D721Med (cell line): Measurements from ENCODE around the gene INPP5D.

Source experiments
- DNase-seq: peaks from one replicate; pipeline ENCODE4 v3.0.0; 2011; ENCODE audit warnings: low spot score; ENCODE audit not compliant: insufficient read length
- FAIRE-seq: peaks from 2 replicates; lab custom pipeline; 2011; peaks lifted over from hg19 to GRCh38; lab: Jason Lieb, UNC
- CTCF ChIP-seq: IDR thresholded peaks from 2 replicates; pipeline ENCODE4 v1.5.1; 2012; ENCODE audit warnings: mild to moderate bottlenecking, control low read depth; ENCODE audit not compliant: insufficient read depth; ENCODE audit errors: missing control alignments

The INPP5D gene

GRCh38 chr2:233059797-233060500 is at the start of gene INPP5D:
TSS of gene INPP5D (plus strand) at chr2:233060342. CDS start at chr2:233060479, 137 bp downstream.
- no peak for TF ChIP-seq CTCF
- DNase-seq, result no peak
- FAIRE-seq, result no peak

DNA sequence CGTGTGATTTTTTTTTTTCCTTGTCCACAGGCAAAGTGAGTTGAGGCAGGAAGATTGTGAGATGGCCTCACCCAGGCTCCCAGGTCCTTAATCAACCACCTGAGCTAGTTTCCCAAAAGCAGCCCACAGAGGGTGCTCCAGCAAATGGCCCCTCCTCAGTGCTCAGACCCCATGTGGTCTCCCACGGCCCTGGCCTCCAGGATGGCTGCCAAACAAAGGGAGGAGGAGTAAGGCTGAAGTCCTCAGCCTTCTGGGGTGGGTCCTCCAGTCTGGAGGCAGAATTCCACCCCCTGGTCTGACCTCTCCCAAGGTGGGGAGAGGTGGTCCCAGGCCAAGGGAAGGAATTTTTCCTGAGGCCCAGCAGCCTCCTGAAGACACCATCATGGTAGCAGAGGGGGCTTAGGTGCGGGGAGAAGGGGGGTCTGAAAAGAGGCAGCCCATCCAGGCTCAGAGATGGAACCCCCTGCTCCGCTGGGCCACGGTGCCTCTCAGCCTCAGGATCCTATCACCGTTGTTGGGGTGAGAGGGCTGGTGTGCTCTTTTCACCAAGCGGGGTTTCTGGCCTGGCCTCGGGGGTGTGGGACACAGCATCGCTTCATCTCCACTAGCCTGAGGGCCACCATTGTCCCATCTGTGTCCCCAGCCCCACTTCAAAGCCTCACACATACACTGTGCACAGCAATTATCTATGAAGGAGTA is 49.4 kb upstream of the INPP5D start:
- TF ChIP-seq CTCF, result no peak
- DNase-seq (no peak), FAIRE-seq (no peak)

DNA sequence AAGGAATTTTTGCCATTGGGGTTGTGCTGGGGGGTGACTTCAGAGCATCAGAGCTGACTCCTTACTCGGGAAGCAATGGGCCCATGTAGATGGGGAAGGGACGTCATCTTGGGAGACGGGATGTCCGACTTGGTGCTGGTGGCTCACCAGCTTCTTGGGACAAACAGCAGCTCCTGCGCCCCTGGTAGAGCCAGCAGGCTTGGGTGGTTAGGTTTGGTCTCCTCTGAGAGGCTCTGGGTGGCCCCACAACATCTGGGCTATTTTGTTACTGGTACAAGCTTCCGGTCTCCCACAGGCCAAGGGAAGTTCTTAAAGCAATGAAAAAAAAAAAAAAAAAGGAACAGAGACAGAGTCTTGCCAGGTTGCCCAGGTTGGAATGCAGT is 48.9 kb upstream of the INPP5D start:
- DNase-seq (no peak), FAIRE-seq (no peak)
- no peak for TF ChIP-seq CTCF

DNA sequence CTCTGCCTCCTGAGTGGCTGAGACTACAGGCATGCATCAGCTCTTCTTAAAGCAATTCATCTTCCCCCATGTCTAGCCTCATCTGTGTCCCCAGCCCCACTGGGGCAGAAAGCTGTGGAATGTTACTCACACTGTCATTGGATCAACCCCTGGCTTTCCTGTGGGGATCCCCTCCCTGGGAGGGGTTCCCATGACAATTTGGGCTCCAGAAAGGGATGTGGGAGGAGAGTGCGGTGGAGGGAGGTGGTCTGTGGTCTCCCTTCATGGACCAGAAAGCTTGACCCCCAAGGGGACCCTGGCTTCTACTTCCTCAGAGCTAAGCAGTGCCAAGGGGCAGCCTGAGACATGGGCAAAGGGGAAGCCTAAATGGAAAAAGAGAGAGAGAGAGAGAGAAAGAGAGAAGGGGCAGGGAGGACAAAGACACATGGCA is 48.4 kb upstream of the INPP5D start:
- FAIRE-seq (no peak), DNase-seq (no peak)
- TF ChIP-seq CTCF, result no peak

- TF ChIP-seq CTCF, result no peak
- FAIRE-seq (no peak), DNase-seq (no peak)
Observed at GRCh38 chr2:233012301-233012971, 47.7 kb upstream of the INPP5D start.

GRCh38 chr2:233013027-233013461 is 47.1 kb upstream of the INPP5D start, which contains the start of gene NGEF:
TSS of gene NGEF (minus strand) at chr2:233013256. CDS start at chr2:232974890, 38,366 bp downstream.
- no peak for TF ChIP-seq CTCF
- DNase-seq (no peak), FAIRE-seq (no peak)

- no peak for TF ChIP-seq CTCF
- no peak for DNase-seq
- no peak for FAIRE-seq
Observed at GRCh38 chr2:233013650-233014049, 46.5 kb upstream of the INPP5D start.
